AG04449 (cell line): ENCODE data around the gene PITHD1.
A peak's percentile ranks its signal among the peaks of the same experiment; 100 is the strongest.
"Not testable (repeated sequence)": the region's sequence is repeated elsewhere in the genome, so short reads cannot be mapped to it uniquely, and the experiment has no call there.

ENCODE experiments used
- CTCF ChIA-PET: fragments of 350-600 bp; formaldehyde crosslinking; extraction: SDS; loops from one replicate; lab custom pipeline; 2021; ENCODE audit warnings: antibody characterized with exemption; lab: Yijun Ruan, JAX
- POLR2A ChIA-PET: fragments of 400-600, 350-600 bp; formaldehyde crosslinking; extraction: SDS; loops from one replicate; lab custom pipeline; 2020; ENCODE audit warnings: antibody characterized with exemption, inconsistent platforms; lab: Yijun Ruan, JAX
- DNase-seq: peaks from one replicate; pipeline ENCODE4 v3.0.0-alpha.2; 2010; ENCODE audit warnings: low read depth, low spot score
- H3K4me3 ChIP-seq: 2 replicates; pipeline ENCODE4 v1.5.1; 2011; ENCODE audit warnings: low read depth, mild to moderate bottlenecking, control low read depth, low read length
- CTCF ChIP-seq: IDR thresholded peaks from one replicate; pipeline ENCODE4 v1.5.1; 2011; ENCODE audit warnings: mild to moderate bottlenecking, moderate library complexity, low read length, control low read depth, inconsistent platforms; ENCODE audit not compliant: insufficient read depth; ENCODE audit errors: missing control alignments

Gene PITHD1

GRCh38 chr1:23824711-23825075 is 46.5 kb downstream of the PITHD1 start:
- H3K4me3 ChIP-seq: peak overlapping the region; percentile 97
- CTCF ChIA-PET: interaction anchor here (0.8 to 12.2 kb wide), 7 partner anchors 11 to 53 kb away, joined by 3 to 134 read pairs (median 4); no protein-coding TSS in a partner anchor
- POLR2A ChIA-PET: interaction anchor here (0.6 to 1.7 kb wide), 2 partner anchors 25 to 92 kb away, joined by 3 to 10 read pairs; partner anchors contain the start of gene GALE
- no peak for DNase-seq
- TF ChIP-seq CTCF: no peak

DNA sequence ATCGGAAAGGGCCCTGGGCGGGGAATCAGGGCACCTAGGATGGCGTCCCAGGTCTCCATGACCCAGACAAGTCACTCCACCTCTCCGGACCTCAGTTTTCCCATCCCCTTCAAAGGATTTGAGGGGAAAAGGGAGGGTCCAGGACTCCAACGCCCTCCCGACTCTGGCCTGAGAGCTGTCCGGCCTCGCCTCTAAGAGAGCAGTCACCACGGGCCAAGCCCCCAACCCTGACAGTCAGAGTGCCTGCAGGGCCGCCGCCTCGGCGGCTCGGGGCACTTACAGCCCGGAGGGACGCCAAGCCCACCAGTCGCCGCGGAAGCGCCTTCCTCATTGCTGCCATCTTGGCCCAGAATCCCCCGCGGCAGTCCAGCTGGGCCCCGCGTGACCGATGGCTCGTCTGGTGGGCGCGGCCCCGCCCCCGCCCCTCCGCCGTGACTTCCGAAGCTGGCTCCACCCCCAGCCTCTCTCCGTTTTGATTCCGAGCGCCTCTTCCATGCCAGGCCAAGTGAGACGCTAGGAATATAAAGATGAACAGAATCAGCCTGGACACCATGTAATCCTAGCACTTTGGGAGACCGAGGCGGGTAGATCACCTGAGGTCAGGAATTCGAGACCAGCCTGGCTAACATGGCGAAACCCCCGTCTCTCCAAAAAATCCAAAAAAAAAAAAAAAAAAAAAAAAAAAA is 47.0 kb downstream of the PITHD1 start, which contains the start of gene HMGCL:
Gene HMGCL (minus strand): TSS at position 354 of the 686 bp plus-strand sequence. CDS start 14 bp downstream, at position 340.
- peak within 1 kb of the TSS; percentile 97 for H3K4me3 ChIP-seq
- ChIA-PET CTCF (interaction anchor here (1.3 to 12.2 kb wide), 4 partner anchors 17 to 51 kb away, joined by 3 to 134 read pairs (median 6); no protein-coding TSS in a partner anchor), POLR2A (interaction anchor here (0.6 to 1.7 kb wide), 8 partner anchors 9 to 191 kb away, joined by 3 to 10 read pairs (median 4); partner anchors contain the start of gene GALE)
- TF ChIP-seq CTCF: no peak
- DNase-seq: peak; percentile 26

GRCh38 chr1:23825762-23826522 is 47.7 kb downstream of the PITHD1 start:
- H3K4me3 ChIP-seq: peak overlapping the region; percentile 97
- TF ChIP-seq CTCF: no peak
- ChIA-PET POLR2A (interaction anchor here (0.6 to 1.7 kb wide), 8 partner anchors 9 to 190 kb away, joined by 3 to 10 read pairs (median 4); partner anchors contain the start of gene GALE), CTCF (interaction anchor here (1.3 to 12.2 kb wide), 3 partner anchors 18 to 40 kb away, joined by 3 to 134 read pairs (median 6); no protein-coding TSS in a partner anchor)
- no peak for DNase-seq

GRCh38 chr1:23826590-23826989 is 48.4 kb downstream of the PITHD1 start:
- H3K4me3 ChIP-seq, POLR2A ChIA-PET, DNase-seq: not testable (repeated sequence)
- CTCF ChIA-PET: interaction anchor here (2.7 to 12.2 kb wide), 2 partner anchors 19 to 25 kb away, joined by 6 to 134 read pairs; no protein-coding TSS in a partner anchor

DNA sequence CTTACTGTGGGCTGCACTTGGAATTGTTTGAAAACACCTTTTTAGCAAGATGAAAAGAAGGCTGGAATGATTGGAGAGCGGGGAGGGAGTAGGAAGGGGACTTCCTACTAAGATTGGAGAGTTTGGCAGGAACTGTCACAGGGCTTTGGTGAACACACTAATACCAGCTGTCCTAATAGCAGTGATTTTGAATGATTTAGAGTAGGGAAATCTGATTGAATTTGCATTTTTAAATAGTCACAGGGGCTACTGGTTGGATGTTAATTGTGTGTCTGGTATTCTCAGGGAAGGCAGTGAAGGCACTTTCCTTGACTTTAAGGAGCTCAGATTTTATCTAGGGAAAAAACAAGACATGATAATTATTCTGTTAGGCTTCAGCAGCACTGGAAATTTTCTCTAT is 49.5 kb downstream of the PITHD1 start:
- ChIA-PET POLR2A (no interaction called here), CTCF (interaction anchor here (1.5 to 12.2 kb wide), 2 partner anchors 18 to 20 kb away, joined by 5 to 134 read pairs; no protein-coding TSS in a partner anchor)
- DNase-seq: no peak
- no peak for TF ChIP-seq CTCF
- no peak overlapping the region for H3K4me3 ChIP-seq

- DNase-seq: not testable (repeated sequence)
- CTCF ChIA-PET: interaction anchor here (0.9 kb wide), 1 partner anchor 34 kb away, joined by 3 read pairs; the partner anchor contains the start of gene FUCA1
These were observed 55.9 kb downstream of the PITHD1 start for GRCh38 chr1:23834156-23834555.

More at GRCh38 chr1:23834156-23834555, 55.9 kb downstream of the PITHD1 start:
- H3K4me3 ChIP-seq, POLR2A ChIA-PET: not testable (repeated sequence)
